ENCODE data around the gene OSBPL2. TPM values are rescaled to one million over a fixed set of nuclear protein-coding genes. Genes with fewer than 3 reads are reported as not detected.

Gene OSBPL2
- total RNA-seq, 4 donors from 2014 or later = 46.9 to 60.8 (median 50.8) TPM

DNA sequence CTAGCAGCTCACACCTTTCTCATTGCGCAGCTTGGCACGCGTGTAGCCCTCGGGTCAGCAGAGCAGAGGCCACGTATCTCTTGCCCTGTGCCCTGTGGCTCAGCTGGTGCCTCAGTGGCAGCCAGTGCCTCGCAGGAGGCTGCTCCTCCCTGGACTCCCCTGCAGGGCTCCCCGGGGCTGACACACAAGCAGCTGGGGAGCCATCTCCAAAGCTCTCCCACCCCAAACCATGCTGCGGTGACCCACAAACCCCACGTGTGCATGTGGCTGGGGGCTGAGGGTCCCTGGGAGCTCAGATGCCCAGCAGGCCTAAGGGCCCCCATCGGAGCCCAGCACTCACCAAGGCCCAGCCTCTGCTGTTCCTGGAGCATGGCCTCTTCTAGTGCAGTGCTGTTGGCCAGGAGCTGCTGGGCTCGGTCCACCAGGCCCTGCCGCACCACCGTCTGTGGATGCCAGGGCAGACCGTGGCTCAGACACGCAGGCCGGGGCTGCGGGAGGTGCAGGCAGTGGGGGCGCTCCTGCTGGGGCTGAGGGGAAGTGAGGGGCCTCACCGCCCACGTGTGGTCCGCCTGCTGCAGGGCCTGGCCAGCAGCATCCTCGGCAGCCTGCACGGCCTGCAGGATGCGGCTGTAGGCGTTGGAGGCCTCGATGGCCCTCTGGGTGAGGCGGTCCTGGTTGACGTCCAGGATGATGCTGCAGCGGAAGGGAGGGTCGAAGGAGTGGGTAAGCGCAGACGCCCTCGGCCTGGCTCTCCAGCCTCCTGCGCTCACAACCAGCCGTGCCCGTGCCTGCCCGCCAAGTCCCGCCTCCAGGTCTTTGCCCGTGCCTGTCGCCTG, 78.2 kb downstream of the OSBPL2 start:
- H3K4me3 ChIP-seq (replicated peaks in 1 of 3) = no peak overlapping the region
- no peak overlapping the region for H3K27ac ChIP-seq
- 92% methylated on average over 17 of the region's 40 CpGs; no CpG with 5 or more reads in 1 of the 2 donors for WGBS, 2 donors
- TF ChIP-seq, protein P1, sequence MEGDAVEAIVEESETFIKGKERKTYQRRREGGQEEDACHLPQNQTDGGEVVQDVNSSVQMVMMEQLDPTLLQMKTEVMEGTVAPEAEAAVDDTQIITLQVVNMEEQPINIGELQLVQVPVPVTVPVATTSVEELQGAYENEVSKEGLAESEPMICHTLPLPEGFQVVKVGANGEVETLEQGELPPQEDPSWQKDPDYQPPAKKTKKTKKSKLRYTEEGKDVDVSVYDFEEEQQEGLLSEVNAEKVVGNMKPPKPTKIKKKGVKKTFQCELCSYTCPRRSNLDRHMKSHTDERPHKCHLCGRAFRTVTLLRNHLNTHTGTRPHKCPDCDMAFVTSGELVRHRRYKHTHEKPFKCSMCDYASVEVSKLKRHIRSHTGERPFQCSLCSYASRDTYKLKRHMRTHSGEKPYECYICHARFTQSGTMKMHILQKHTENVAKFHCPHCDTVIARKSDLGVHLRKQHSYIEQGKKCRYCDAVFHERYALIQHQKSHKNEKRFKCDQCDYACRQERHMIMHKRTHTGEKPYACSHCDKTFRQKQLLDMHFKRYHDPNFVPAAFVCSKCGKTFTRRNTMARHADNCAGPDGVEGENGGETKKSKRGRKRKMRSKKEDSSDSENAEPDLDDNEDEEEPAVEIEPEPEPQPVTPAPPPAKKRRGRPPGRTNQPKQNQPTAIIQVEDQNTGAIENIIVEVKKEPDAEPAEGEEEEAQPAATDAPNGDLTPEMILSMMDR (IDR thresholded peaks at IDR 0.05) = no peak
- TF ChIP-seq POLR2A (IDR thresholded peaks at IDR 0.05) = no peak
- intact Hi-C loops (cut with DNase I) = no loop called here
- H3K9me3 ChIP-seq = no peaks in the 10 kb centered on the region
- no peaks in the 10 kb centered on the region for H3K27me3 ChIP-seq
- DNase-seq = no peak
- no peaks in the 10 kb centered on the region for H3K4me1 ChIP-seq
- H3K36me3 ChIP-seq = peaks cover 72 to 79% of the 10 kb centered on the region in 2 donors

GRCh38 chr20:62317167-62317655, 78.9 kb downstream of the OSBPL2 start:
- Histone ChIP-seq H3K27ac (no peak overlapping the region), H3K36me3 (peaks cover 65 to 76% of the 10 kb centered on the region in 2 donors), H3K4me3 (replicated peaks in 1 of 3) (no peak overlapping the region), H3K9me3 (no peaks in the 10 kb centered on the region), H3K27me3 (no peaks in the 10 kb centered on the region), H3K4me1 (no peaks in the 10 kb centered on the region)
- DNase-seq = no peak
- intact Hi-C loops (cut with DNase I) = no loop called here
- WGBS, 2 donors = 42 to 75% methylated on average over 2 to 4 of the region's 18 CpGs
- no peak for TF ChIP-seq POLR2A (IDR thresholded peaks at IDR 0.05)
- TF ChIP-seq, protein P1 (IDR thresholded peaks at IDR 0.05) = no peak

DNA sequence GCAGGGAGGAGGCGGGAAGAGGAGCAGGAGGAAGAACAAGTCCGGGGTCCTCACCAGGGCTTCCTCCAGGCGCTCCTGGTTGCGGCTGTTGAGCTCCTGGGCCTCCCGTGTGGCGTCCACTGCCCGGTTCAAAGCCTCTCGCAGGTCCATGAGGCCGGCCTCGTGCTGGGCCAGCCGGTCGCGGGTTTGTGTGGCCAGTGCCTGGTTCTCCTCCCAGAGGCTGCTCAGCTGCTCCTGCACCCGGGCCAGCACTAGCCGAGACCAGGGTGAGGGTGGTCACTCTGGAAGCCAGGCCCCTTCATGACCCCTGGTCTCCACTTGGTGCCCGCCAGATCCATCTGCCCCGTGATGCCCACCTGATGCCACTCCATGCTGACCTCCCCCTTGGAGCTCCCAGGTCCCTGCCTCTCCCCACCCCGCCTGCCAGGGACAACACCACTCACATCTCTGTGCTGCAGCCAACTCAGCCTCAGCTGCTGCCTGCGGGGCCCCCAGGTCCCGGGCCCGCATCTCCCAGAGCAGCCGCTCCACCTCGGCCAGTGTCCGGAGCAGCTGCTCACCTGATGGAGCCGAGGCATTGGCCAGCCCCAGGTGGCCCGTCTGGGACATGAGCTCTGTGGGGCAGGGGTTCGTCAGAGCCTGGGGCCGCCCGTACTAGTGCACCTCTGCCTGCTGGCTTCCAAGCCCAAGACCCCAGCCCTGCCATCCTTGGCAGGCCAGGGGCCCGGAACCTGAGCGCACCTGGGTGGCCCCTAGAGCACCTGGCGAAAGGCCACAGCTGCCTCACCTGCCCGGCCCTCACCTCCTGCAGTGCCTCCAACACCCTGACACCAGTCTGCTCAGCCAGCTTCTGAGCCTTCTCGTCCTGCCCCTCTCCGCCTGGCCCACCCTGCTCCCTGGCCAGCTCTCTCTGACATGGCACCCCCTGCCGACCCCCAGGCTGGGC, 80.4 kb downstream of the OSBPL2 start:
- no peak overlapping the region for H3K27ac ChIP-seq
- no peak for DNase-seq
- H3K4me3 ChIP-seq (replicated peaks in 1 of 3) = no peak overlapping the region
- intact Hi-C loops (cut with DNase I) = no loop called here
- no peaks in the 10 kb centered on the region for H3K4me1 ChIP-seq
- peaks cover 56 to 68% of the 10 kb centered on the region in 2 donors for H3K36me3 ChIP-seq
- 94 to 95% methylated on average over 17 to 23 of the region's 36 CpGs for WGBS, 2 donors
- no peak for TF ChIP-seq POLR2A (IDR thresholded peaks at IDR 0.05)
- TF ChIP-seq, protein P1 (IDR thresholded peaks at IDR 0.05) = no peak
- H3K27me3 ChIP-seq = no peaks in the 10 kb centered on the region
- no peaks in the 10 kb centered on the region for H3K9me3 ChIP-seq

GRCh38 chr20:62319346-62319909, 81.1 kb downstream of the OSBPL2 start:
- Histone ChIP-seq H3K9me3 (no peaks in the 10 kb centered on the region), H3K4me1 (no peaks in the 10 kb centered on the region), H3K27me3 (no peaks in the 10 kb centered on the region), H3K36me3 (peaks cover 60 to 71% of the 10 kb centered on the region in 2 donors), H3K27ac (no peak overlapping the region), H3K4me3 (replicated peaks in 1 of 3) (no peak overlapping the region)
- TF ChIP-seq POLR2A (IDR thresholded peaks at IDR 0.05) = no peak
- intact Hi-C loops (cut with DNase I) = no loop called here
- WGBS, 2 donors = 87 to 89% methylated on average over 10 to 25 of the region's 29 CpGs
- DNase-seq = no peak
